Kidney (tissue), 22 donors: ENCODE measurements around the gene TBX15. TPM values are rescaled to one million over a fixed set of nuclear protein-coding genes. Genes with fewer than 3 reads are reported as not detected.

Experiments used
- DNase-seq, 5 donors: peaks; one replicate each; pipeline ENCODE4 v3.0.0-alpha.2; 2013 to 2020
- FAIRE-seq: peaks from 2 replicates; lab custom pipeline; 2012; peaks lifted over from hg19 to GRCh38; lab: Jason Lieb, UNC
- H3K27ac ChIP-seq, 2 donors: one replicate each; pipeline ENCODE4 v1.7.0; 2013; ENCODE audit warnings: low read depth in 2 of 2, low read length in 2 of 2, inconsistent platforms in 1 of 2
- H3K27me3 ChIP-seq: one replicate; pipeline ENCODE4 v1.7.1; 2013; ENCODE audit warnings: low read length, inconsistent platforms; ENCODE audit not compliant: control insufficient read depth, insufficient read depth
- H3K36me3 ChIP-seq, 3 donors: one replicate each; pipeline versions ENCODE4 v1.7.0 to v1.7.1; 2013; ENCODE audit warnings: low read length in 3 of 3, control low read depth in 1 of 3, inconsistent platforms in 1 of 3; ENCODE audit not compliant: insufficient read depth in 3 of 3, control insufficient read depth in 2 of 3
- H3K4me1 ChIP-seq, 3 donors: one replicate each; pipeline versions ENCODE4 v1.7.0 to v1.7.1; 2013; ENCODE audit warnings: low read length in 3 of 3, inconsistent platforms in 1 of 3, low read depth in 1 of 3; ENCODE audit not compliant: control insufficient read depth in 2 of 3, insufficient read depth in 2 of 3
- H3K4me3 ChIP-seq, 3 donors: one replicate each; pipeline versions ENCODE4 v1.7.0 to v1.8.1; 2013; ENCODE audit warnings: low read length in 3 of 3, control low read depth in 1 of 3, inconsistent platforms in 1 of 3
- H3K9ac ChIP-seq, 3 donors: one replicate each; pipeline versions ENCODE4 v1.7.0 to v1.7.1; 2013; ENCODE audit warnings: low read length in 3 of 3, control low read depth in 1 of 3, inconsistent platforms in 1 of 3
- H3K9me3 ChIP-seq, 3 donors: one replicate each; pipeline versions ENCODE4 v1.7.0 to v1.7.1; 2013; ENCODE audit warnings: low read length in 3 of 3, control low read depth in 1 of 3, inconsistent platforms in 1 of 3; ENCODE audit not compliant: control insufficient read depth in 2 of 3, insufficient read depth in 1 of 3
- CTCF ChIP-seq: IDR thresholded peaks from 3 replicates; pipeline ENCODE4 v1.5.1; 2012; ENCODE audit warnings: mild to moderate bottlenecking, moderate library complexity, borderline replicate concordance; ENCODE audit not compliant: insufficient read depth; ENCODE audit errors: extremely low read depth
- intact Hi-C: fragments of 100-400 bp; cut with DNase I; formaldehyde crosslinking; loops from one replicate; pipeline ENCODE4 v1.11.1; 2022
- long read RNA-seq, 10 donors: library from polyadenylated mRNA in 1 of 10; unstranded in 1 of 10; transcript quantifications; one replicate each; pipeline ENCODE4 v2.0.0 and lab custom pipeline, GENCODE V29; 2021 to 2026
- polyA plus RNA-seq: library from polyadenylated mRNA; stranded (reverse); fragments of 350-450 nt; fragmentation: Illumina TruSeq; extraction: RNeasy Lipid Tissue Mini Kit (QIAGEN cat#74804); gene quantifications from one replicate; pipeline ENCODE4 v1.2.3, GENCODE V29; 2014; ENCODE audit warnings: low read depth, low replicate concordance; ENCODE audit not compliant: insufficient read depth
- total RNA-seq: library from RNA; stranded (reverse); fragmentation: NEBNext Ultra II Directional; extraction: Animal tissue kit (Norgen Biotek cat#: 25700); gene quantifications from one replicate; pipeline ENCODE4 v1.2.1, GENCODE V29; 2021
- donor health status: control.
- donor health status: control.
- donor health status: control.
- donor health status: control.
- donor health status: control.
- donor health status: DM: yes; HTN: yes; CAD: no.
- donor health status: Normal renal cell carcinoma (clear cell type).

The TBX15 gene
- 0.82 TPM for total RNA-seq
- not detected for polyA plus RNA-seq
- long read RNA-seq, donor 1, result 0 reads
- long read RNA-seq, donor 2, result 0 reads
- long read RNA-seq, donor 3, result 0 reads
- long read RNA-seq, donor 4, result 0 reads
- long read RNA-seq, donor 5, result 0 reads
- long read RNA-seq, donor 6, result 0 reads
- long read RNA-seq, donor 7, result 0 reads
- long read RNA-seq, donor 8, result 0 reads
- long read RNA-seq, donor 9, result 0 reads
- long read RNA-seq, donor 10, result 0 reads

DNA sequence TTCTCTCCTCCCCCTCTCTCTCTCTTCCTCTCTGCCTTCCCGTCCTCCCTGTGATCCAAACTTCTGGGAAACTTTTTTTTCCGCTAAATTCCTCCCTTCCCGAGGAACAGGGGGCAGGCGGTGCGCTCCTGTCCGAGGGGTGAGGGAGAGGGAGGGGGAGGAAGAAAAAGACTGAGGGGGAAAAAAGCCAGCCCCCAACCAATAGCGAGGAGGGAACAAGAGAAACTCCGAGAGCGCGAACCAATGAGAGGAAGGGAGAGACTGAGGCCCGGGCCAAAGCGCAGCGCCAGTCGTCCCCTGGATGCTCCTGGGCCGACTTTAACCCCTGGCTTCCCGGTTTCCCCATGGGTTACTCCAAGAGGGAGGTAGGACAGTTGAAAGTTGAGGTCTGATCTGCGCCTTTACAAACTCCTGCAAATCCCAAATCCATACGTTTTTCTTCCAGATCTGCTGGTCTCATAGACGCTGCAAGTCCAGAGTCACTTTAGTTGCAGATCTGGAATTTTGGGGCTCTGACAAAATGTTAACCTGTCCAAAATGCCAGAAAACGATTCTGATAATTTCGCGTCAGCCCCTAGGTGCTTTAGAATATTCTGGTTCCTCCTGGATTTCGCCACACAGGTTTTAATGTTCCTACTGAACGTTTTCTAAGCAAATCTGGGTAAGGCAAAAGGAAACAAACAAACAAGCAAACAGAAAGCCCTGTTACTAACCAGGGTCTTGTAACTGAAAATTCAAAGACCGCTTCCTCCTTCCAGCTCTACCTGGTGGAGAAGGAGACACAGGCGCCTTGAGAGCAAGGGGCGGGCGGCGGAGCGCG is at the start of gene TBX15:
TBX15 (minus strand) TSS at position 158 of the 820 bp plus-strand sequence. CDS start 548 bp downstream, outside the sequence.
- Histone ChIP-seq H3K27ac (no peak within 1 kb of the TSS), H3K9me3 (peaks cover 0 to 13% (median 0%) of the 10 kb centered on the region in 3 donors), H3K36me3 (no peaks in the 10 kb centered on the region), H3K4me3 (peak within 1 kb of the TSS in 2 of 3 donors; percentile 30 to 43), H3K4me1 (peaks cover 0 to 12% (median 0%) of the 10 kb centered on the region in 3 donors), H3K27me3 (peaks cover 90% of the 10 kb centered on the region), H3K9ac (no peak within 1 kb of the TSS)
- DNase-seq (peak in 2 of 5 donors; percentile 36 to 42), FAIRE-seq (no peak)
- no peak for TF ChIP-seq CTCF
- intact Hi-C loops, result no loop called here

GRCh38 chr1:119034359-119034758 is 46.2 kb upstream of the TBX15 start:
- DNase-seq (no peak), FAIRE-seq (no peak)
- intact Hi-C loops, result no loop called here
- Histone ChIP-seq H3K4me1 (no peaks in the 10 kb centered on the region), H3K9me3 (no peaks in the 10 kb centered on the region), H3K27ac (no peak overlapping the region), H3K27me3 (no peaks in the 10 kb centered on the region), H3K9ac (no peak overlapping the region), H3K36me3 (no peaks in the 10 kb centered on the region), H3K4me3 (no peak overlapping the region)
- TF ChIP-seq CTCF, result no peak

- no peaks in the 10 kb centered on the region for H3K4me1 ChIP-seq
- no peaks in the 10 kb centered on the region for H3K27me3 ChIP-seq
- FAIRE-seq, result no peak
- no peaks in the 10 kb centered on the region for H3K36me3 ChIP-seq
- no peak overlapping the region for H3K27ac ChIP-seq
- TF ChIP-seq CTCF, result no peak
- no peak overlapping the region for H3K4me3 ChIP-seq
- DNase-seq, result no peak
- no peak overlapping the region for H3K9ac ChIP-seq
- intact Hi-C loops, result no loop called here
- no peaks in the 10 kb centered on the region for H3K9me3 ChIP-seq
These were observed 44.8 kb upstream of the TBX15 start for GRCh38 chr1:119032986-119033385.
